NCI-H1417 treated with DMSO at 0.1 percent for 48 hours (cell line): ENCODE data around the gene ATP8B4.
"Not testable (repeated sequence)": the region's sequence is repeated elsewhere in the genome, so short reads cannot be mapped to it uniquely, and the experiment has no call there.

ENCODE experiments used
- DNase-seq: peaks from one replicate; lab custom pipeline; 2025; lab: John Stamatoyannopoulos, UW

The ATP8B4 gene

GRCh38 chr15:50009634-50010033, 109.4 kb downstream of the ATP8B4 start:
- DNase-seq: no peak

- DNase-seq: no peak
Measured at GRCh38 chr15:50003786-50004334, 115.2 kb downstream of the ATP8B4 start.

- DNase-seq: no peak
Measured at GRCh38 chr15:49991587-49991986, 127.4 kb downstream of the ATP8B4 start.

- no peak for DNase-seq
Measured at GRCh38 chr15:49990835-49991545, 128.0 kb downstream of the ATP8B4 start.

- DNase-seq: no peak
Measured at GRCh38 chr15:49989498-49989897, 129.5 kb downstream of the ATP8B4 start.

GRCh38 chr15:49988766-49989165, 130.3 kb downstream of the ATP8B4 start:
- DNase-seq: no peak

GRCh38 chr15:49987896-49988295, 131.1 kb downstream of the ATP8B4 start:
- no peak for DNase-seq

GRCh38 chr15:49987198-49987785, 131.7 kb downstream of the ATP8B4 start:
- DNase-seq: no peak

GRCh38 chr15:49986326-49986725, 132.7 kb downstream of the ATP8B4 start:
- DNase-seq: no peak

- no peak for DNase-seq
Measured at GRCh38 chr15:49985463-49985862, 133.6 kb downstream of the ATP8B4 start.

- no peak for DNase-seq
Measured at GRCh38 chr15:49984436-49984835, 134.6 kb downstream of the ATP8B4 start.

- no peak for DNase-seq
Measured at GRCh38 chr15:49982584-49982983, 136.4 kb downstream of the ATP8B4 start.

GRCh38 chr15:49979705-49980382, 139.2 kb downstream of the ATP8B4 start:
- DNase-seq: no peak

- DNase-seq: no peak
Measured at GRCh38 chr15:49978121-49978520, 140.9 kb downstream of the ATP8B4 start.

- no peak for DNase-seq
Measured at GRCh38 chr15:49977306-49977705, 141.7 kb downstream of the ATP8B4 start.

GRCh38 chr15:49964551-49964950, 154.5 kb downstream of the ATP8B4 start:
- no peak for DNase-seq

GRCh38 chr15:49964061-49964460, 155.0 kb downstream of the ATP8B4 start:
- DNase-seq: no peak

- DNase-seq: not testable (repeated sequence)
Measured at GRCh38 chr15:49963033-49963772, 155.8 kb downstream of the ATP8B4 start.

- no peak for DNase-seq
Measured at GRCh38 chr15:49962044-49962602, 156.9 kb downstream of the ATP8B4 start.

- no peak for DNase-seq
Measured at GRCh38 chr15:49953421-49953820, 165.6 kb downstream of the ATP8B4 start.

GRCh38 chr15:49946681-49947080, 172.4 kb downstream of the ATP8B4 start:
- DNase-seq: no peak

- no peak for DNase-seq
Measured at GRCh38 chr15:49934487-49934886, 184.5 kb downstream of the ATP8B4 start.
